Ishikawa (cell line): ENCODE data around the gene CMYA5.

ENCODE experiments used
- EP300 ChIP-seq: IDR thresholded peaks from 2 replicates; pipeline ENCODE4 v1.6.1; 2012; ENCODE audit warnings: borderline replicate concordance
- NFIC ChIP-seq: IDR thresholded peaks from 2 replicates; pipeline ENCODE4 v1.6.1; 2012
- RAD21 ChIP-seq: IDR thresholded peaks from 2 replicates; pipeline ENCODE4 v1.6.1; 2012; ENCODE audit warnings: low read depth
- YY1 ChIP-seq: IDR thresholded peaks from 2 replicates; pipeline ENCODE4 v1.6.1; 2012; ENCODE audit warnings: low read depth

- TF ChIP-seq EP300 (no peak), RAD21 (no peak), NFIC (no peak), YY1 (no peak)
These were observed 4.5 kb downstream of the CMYA5 start for GRCh38 chr5:79694183-79694582.
